Thoracic aorta (tissue), 2 donors: Measurements from ENCODE around the gene SLCO2B1. TPM values are rescaled to one million over a fixed set of nuclear protein-coding genes. Genes with fewer than 3 reads are reported as not detected.

Experiments
- ATAC-seq: fragments of 150-250 bp; one replicate; pipeline ENCODE4 v1.8.0; 2017; ENCODE audit warnings: low read depth; ENCODE audit not compliant: insufficient number of reproducible peaks, low FRiP score
- DNase-seq: peaks from one replicate; pipeline ENCODE4 v3.0.0-alpha.2; 2020; ENCODE audit warnings: low spot score
- H3K27ac ChIP-seq, 2 donors: fragments of 200-600 bp; sonication (generic); 1 replicate in 1 of 2; 2 replicates in 1 of 2; pipeline ENCODE4 v1.5.1; 2016; ENCODE audit warnings: mild to moderate bottlenecking in 2 of 2, moderate library complexity in 2 of 2
- H3K27me3 ChIP-seq: fragments of 200-600 bp; sonication (generic); replicated peaks from 2 replicates; pipeline ENCODE4 v1.6.0; 2016; ENCODE audit warnings: mild to moderate bottlenecking; ENCODE audit not compliant: insufficient read depth
- H3K36me3 ChIP-seq: fragments of 200-600 bp; sonication (generic); one replicate; pipeline ENCODE4 v1.5.1; 2016
- H3K4me1 ChIP-seq, 2 donors: fragments of 200-600 bp; sonication (generic); 1 replicate in 1 of 2; 2 replicates in 1 of 2; pipeline versions ENCODE4 v1.5.1 to v1.6.0; 2016; ENCODE audit warnings: low read depth in 2 of 2, mild to moderate bottlenecking in 1 of 2; ENCODE audit not compliant: control insufficient read depth in 1 of 2
- H3K4me3 ChIP-seq: fragments of 200-600 bp; sonication (generic); 2 replicates; pipeline ENCODE4 v1.5.1; 2016; ENCODE audit warnings: mild to moderate bottlenecking
- H3K9me3 ChIP-seq: fragments of 200-600 bp; sonication (generic); 2 replicates; pipeline ENCODE4 v1.5.1; 2016
- total RNA-seq, 2 donors: library from RNA; depleted of rRNA; stranded (reverse); fragments of >200 nt; gene quantifications; one replicate each; pipeline versions ENCODE4 v1.1.0 to v1.2.3, GENCODE V29; 2016
- TF ChIP-seq, protein P1 (sequence below): fragments of 200-600 bp; sonication (generic); IDR thresholded peaks from one replicate; pipeline ENCODE4 v1.5.1; 2019; ENCODE audit warnings: antibody characterized with exemption

The SLCO2B1 gene
- total RNA-seq, 2 donors from 2014 or later, result 107 to 692 TPM

DNA sequence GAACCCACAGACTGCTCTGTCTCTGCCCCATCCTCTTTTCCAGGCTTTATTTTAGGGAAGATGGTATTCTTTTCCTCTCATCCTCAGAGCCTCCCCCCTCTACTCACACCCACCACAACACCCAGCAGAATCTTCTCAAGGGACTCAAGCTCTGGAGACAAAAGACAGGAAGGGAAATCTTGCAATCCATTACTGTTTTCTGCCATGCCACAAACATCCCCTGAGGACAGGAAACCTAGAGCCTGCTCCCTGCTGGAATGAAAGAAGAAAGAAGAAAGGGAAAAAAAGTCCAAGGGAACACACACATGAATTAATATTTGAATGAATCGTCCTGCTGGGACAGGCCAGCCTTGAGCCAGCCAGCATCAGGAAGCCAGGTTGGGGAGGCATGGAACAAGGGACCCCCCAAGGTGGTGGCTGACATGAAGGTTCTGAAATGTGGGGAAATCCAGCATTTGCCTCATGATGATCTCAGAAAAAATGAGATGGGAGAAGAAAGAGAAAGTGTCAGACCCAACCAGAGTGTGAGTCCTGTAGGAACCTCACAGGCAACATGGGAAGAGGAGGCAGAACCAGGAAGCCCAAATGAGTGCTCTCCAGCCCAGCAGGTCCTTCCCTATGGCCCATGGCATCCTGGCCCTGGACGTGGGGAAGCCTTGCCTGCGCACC is 34.0 kb downstream of the SLCO2B1 start:
- Histone ChIP-seq H3K4me3 (no peak overlapping the region), H3K27ac (no peak overlapping the region), H3K9me3 (no peaks in the 10 kb centered on the region), H3K36me3 (no peaks in the 10 kb centered on the region), H3K27me3 (no peaks in the 10 kb centered on the region), H3K4me1 (no peaks in the 10 kb centered on the region)
- ATAC-seq (no peak), DNase-seq (no peak)
- TF ChIP-seq, protein P1, sequence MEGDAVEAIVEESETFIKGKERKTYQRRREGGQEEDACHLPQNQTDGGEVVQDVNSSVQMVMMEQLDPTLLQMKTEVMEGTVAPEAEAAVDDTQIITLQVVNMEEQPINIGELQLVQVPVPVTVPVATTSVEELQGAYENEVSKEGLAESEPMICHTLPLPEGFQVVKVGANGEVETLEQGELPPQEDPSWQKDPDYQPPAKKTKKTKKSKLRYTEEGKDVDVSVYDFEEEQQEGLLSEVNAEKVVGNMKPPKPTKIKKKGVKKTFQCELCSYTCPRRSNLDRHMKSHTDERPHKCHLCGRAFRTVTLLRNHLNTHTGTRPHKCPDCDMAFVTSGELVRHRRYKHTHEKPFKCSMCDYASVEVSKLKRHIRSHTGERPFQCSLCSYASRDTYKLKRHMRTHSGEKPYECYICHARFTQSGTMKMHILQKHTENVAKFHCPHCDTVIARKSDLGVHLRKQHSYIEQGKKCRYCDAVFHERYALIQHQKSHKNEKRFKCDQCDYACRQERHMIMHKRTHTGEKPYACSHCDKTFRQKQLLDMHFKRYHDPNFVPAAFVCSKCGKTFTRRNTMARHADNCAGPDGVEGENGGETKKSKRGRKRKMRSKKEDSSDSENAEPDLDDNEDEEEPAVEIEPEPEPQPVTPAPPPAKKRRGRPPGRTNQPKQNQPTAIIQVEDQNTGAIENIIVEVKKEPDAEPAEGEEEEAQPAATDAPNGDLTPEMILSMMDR, result no peak

GRCh38 chr11:75185866-75186265 is 35.0 kb downstream of the SLCO2B1 start:
- no peak for ATAC-seq
- Histone ChIP-seq H3K4me3 (no peak overlapping the region), H3K36me3 (no peaks in the 10 kb centered on the region), H3K27ac (no peak overlapping the region), H3K4me1 (peaks cover 0 to 2% of the 10 kb centered on the region in 2 donors), H3K9me3 (no peaks in the 10 kb centered on the region), H3K27me3 (no peaks in the 10 kb centered on the region)
- TF ChIP-seq, protein P1, result no peak
- no peak for DNase-seq

- Histone ChIP-seq H3K27ac (no peak overlapping the region), H3K27me3 (no peaks in the 10 kb centered on the region), H3K36me3 (no peaks in the 10 kb centered on the region), H3K9me3 (no peaks in the 10 kb centered on the region), H3K4me1 (peaks cover 0 to 10% of the 10 kb centered on the region in 2 donors), H3K4me3 (no peak overlapping the region)
- TF ChIP-seq, protein P1, result no peak
- DNase-seq, result no peak
- ATAC-seq, result no peak
Observed at GRCh38 chr11:75186999-75187398, 36.1 kb downstream of the SLCO2B1 start.

DNA sequence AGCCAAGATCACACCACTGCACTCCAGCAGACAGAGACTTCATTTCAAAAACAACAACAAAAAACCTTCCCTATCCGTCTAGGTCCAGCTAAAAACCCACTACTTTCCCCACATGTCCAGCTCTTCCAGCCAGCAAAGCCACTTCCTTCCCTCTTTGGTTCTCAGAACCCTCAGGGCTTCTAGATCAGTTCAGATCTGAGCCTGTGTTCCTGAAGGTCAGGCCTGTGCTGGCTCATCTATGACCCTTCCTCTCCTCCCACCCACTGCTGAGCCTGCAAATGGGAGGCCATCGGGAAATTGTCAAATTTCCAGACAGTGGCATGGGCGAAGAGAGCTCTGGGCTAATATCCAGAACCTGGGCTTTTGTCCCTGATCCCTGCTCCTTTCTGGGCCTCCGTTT is 37.8 kb downstream of the SLCO2B1 start:
- ATAC-seq (no peak), DNase-seq (no peak)
- no peak overlapping the region for H3K4me3 ChIP-seq
- no peaks in the 10 kb centered on the region for H3K27me3 ChIP-seq
- no peaks in the 10 kb centered on the region for H3K36me3 ChIP-seq
- no peak overlapping the region for H3K27ac ChIP-seq
- H3K9me3 ChIP-seq, result no peaks in the 10 kb centered on the region
- H3K4me1 ChIP-seq, result peaks cover 0 to 10% of the 10 kb centered on the region in 2 donors
- TF ChIP-seq, protein P1, result no peak

DNA sequence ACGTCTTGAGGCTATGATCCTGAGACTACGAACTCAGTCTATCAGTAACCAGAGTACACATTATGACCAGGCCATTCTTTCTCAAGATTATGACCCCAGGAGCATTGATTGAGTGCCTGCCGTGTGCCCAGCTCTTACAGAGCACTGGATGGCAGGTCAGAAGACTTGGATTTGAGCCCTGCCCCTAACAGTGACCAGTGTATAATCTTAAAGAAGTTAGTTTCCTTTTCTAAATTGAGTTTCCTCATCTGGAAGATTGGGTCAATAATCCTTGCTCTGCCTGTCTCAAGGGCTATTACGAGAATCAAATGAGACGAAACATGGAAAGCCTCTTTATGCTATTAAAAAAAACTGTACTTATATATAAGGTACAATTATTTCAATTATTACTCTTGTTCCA is 38.2 kb downstream of the SLCO2B1 start:
- ATAC-seq (no peak), DNase-seq (no peak)
- no peaks in the 10 kb centered on the region for H3K36me3 ChIP-seq
- H3K27me3 ChIP-seq, result no peaks in the 10 kb centered on the region
- no peaks in the 10 kb centered on the region for H3K9me3 ChIP-seq
- TF ChIP-seq, protein P1, result no peak
- no peak overlapping the region for H3K27ac ChIP-seq
- peaks cover 0 to 10% of the 10 kb centered on the region in 2 donors for H3K4me1 ChIP-seq
- H3K4me3 ChIP-seq, result no peak overlapping the region
